Immature natural killer cell (primary cell): ENCODE measurements around the gene GDPD5. TPM values are rescaled to one million over a fixed set of nuclear protein-coding genes. Genes with fewer than 3 reads are reported as not detected.

Experiments
- DNase-seq, 3 donors: peaks; one replicate each; pipeline ENCODE4 v3.0.0; 2022; ENCODE audit warnings: mixed read lengths in 1 of 3
- H3K27ac Mint-ChIP-seq, 6 donors: one replicate each; pipeline ENCODE4 v1.8.0; 2020; ENCODE audit warnings: mixed read lengths in 6 of 6, mild to moderate bottlenecking in 5 of 6, inconsistent platforms in 4 of 6, moderate library complexity in 3 of 6
- H3K27me3 Mint-ChIP-seq, 3 donors: one replicate each; pipeline ENCODE4 v1.8.0; 2020 to 2021; ENCODE audit warnings: low read depth in 3 of 3, mild to moderate bottlenecking in 3 of 3, mixed read lengths in 3 of 3, moderate library complexity in 3 of 3, inconsistent platforms in 1 of 3
- H3K36me3 Mint-ChIP-seq, 3 donors: one replicate each; pipeline ENCODE4 v1.8.0; 2020; ENCODE audit warnings: mixed read lengths in 3 of 3, inconsistent platforms in 2 of 3, mild to moderate bottlenecking in 2 of 3
- H3K4me1 Mint-ChIP-seq, 2 donors: one replicate each; pipeline ENCODE4 v1.8.0; 2020; ENCODE audit warnings: inconsistent platforms in 2 of 2, mild to moderate bottlenecking in 2 of 2, mixed read lengths in 2 of 2, moderate library complexity in 1 of 2
- H3K4me3 Mint-ChIP-seq, 5 donors: one replicate each; pipeline ENCODE4 v1.8.0; 2020; ENCODE audit warnings: mild to moderate bottlenecking in 5 of 5, mixed read lengths in 5 of 5, inconsistent platforms in 3 of 5, moderate library complexity in 3 of 5
- H3K9me3 Mint-ChIP-seq, 6 donors: one replicate each; pipeline ENCODE4 v1.8.0; 2020; ENCODE audit warnings: mild to moderate bottlenecking in 6 of 6, mixed read lengths in 6 of 6, inconsistent platforms in 4 of 6, moderate library complexity in 3 of 6
- polyA plus RNA-seq, 3 donors: library from polyadenylated mRNA; unstranded; fragments of 300-500 nt; fragmentation: Illumina TruSeq; gene quantifications; one replicate each; pipeline ENCODE4 v1.2.3, GENCODE V29; 2021

Gene GDPD5
- polyA plus RNA-seq, 3 donors from 2014 or later: 1.8 to 9.2 (median 4.1) TPM

DNA sequence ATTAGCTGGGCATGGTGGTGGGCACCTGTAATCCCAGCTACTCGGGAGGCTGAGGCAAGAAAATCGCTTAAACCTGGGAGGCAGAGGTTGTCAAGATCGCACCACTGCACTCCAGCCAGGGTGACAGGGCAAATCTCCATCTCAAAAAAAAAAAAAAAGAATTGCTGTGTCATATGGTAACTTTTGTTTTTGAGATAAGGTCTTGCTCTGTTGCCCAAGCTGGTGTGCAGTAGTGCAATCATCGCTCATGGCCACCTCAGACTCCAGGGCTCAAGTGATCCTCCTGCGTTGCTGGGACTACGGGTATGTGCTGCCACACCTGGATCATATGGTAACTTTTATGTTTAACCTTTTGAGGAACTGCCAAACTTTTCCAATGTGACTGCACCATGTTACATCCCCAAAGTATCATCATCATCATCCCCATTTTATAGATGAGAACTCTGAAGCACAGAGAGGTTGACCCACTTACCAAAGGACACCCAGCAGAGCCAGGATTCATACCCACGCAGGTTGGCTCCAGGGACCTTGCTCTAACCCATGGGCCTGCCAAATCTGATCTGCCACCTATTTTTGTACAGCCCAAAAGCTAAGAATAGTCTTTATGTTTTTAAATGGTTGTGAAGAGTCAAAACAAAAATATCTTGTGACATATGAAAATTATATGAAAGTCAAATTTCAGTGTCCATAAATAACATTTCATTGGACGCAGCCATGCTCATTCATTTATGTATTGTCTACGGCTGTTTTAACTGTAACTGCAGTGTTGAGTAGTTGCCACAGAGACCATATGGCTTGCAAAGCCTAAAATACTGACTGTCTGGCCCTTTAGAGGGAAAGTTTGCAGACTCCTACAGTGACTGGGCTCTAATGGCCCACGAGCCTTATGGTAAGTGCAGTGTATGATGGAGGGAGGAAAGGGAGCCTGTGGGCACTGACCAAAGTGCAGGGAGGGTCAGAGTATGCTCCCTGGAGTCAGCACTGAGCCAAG, 45.3 kb downstream of the GDPD5 start:
- H3K4me3 Mint-ChIP-seq: no peak overlapping the region
- DNase-seq: no peak
- H3K27me3 Mint-ChIP-seq: peaks cover 0 to 4% (median 0%) of the 10 kb centered on the region in 3 donors
- no peak overlapping the region for H3K27ac Mint-ChIP-seq
- peaks cover 5 to 8% of the 10 kb centered on the region in 2 donors for H3K4me1 Mint-ChIP-seq
- no peaks in the 10 kb centered on the region for H3K9me3 Mint-ChIP-seq
- peaks cover 0 to 4% (median 0%) of the 10 kb centered on the region in 3 donors for H3K36me3 Mint-ChIP-seq

DNA sequence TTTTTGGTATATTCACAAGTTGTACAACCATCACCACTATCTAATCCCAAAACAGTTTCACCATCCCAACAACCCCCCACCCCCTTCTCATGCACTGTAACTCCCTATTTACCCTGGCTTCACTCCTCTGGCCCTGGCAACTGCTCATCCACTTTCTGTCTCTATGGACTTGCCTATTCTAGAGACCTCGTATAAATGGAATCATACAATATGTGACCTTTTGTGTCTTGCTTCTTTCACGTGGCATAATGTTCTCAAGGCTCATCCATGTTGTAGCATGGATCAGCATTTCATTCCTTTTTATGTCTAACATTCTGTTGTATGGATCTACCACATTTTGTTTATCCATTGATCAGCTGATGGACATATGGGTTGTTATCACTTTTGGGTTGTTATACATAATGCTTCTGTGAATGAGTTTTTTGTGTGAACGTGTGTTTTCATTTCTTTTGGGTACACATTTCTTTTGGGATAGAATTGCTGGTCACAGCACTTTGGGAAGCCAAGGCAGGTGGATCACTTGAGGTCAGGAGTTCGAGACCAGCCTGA, 46.1 kb downstream of the GDPD5 start:
- Mint-ChIP-seq H3K27ac (peak overlapping the region in 1 of 6 donors; percentile 6), H3K4me1 (peaks cover 13 to 16% of the 10 kb centered on the region in 2 donors)

DNA sequence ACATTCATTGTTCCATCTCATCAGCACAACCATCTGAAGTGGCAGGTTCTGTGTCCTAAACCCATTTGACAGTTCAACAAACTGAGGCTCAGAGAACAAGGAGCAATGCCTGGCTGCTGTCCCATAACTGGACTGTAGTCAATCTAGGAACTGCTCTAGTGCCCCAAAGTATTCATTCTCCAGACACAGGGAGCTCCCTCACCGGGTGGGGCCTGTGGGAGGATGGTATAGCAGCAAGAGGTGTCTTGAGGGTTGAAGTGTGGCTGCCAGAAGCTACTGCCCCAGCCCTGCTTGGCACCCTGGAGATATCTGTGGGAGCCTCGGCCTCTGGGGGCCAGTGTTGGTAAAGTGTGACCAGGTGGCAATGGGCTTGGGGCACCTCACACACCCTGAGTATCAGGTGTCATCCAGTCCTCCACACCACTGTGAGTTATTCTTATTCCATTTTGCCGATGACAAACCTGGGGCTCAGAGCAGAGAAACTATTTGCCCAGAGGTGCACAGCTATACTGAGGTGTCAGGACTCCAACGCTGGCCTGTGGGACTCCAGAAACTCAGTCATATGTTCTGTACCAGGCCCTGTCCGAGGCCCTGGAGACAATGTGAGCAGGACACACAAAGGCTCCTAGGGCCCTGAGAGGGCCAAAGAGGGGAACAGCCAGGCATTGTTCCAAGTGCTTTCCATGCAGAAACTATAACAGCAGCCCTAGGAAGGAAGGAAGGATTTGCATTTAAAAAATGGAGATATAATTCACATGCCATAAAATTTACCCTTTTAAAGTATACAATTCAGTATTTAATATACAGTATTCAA, 46.8 kb downstream of the GDPD5 start:
- no peak for DNase-seq
- Mint-ChIP-seq H3K36me3 (peaks cover 0 to 8% (median 0%) of the 10 kb centered on the region in 3 donors), H3K27me3 (peaks cover 0 to 4% (median 1%) of the 10 kb centered on the region in 3 donors), H3K4me1 (peaks cover 13 to 16% of the 10 kb centered on the region in 2 donors), H3K27ac (no peak overlapping the region), H3K4me3 (no peak overlapping the region), H3K9me3 (no peaks in the 10 kb centered on the region)

More for the DNA sequence above, 46.1 kb downstream of the GDPD5 start:
- H3K27me3 Mint-ChIP-seq: peaks cover 0 to 4% (median 0%) of the 10 kb centered on the region in 3 donors
- DNase-seq: no peak
- peaks cover 0 to 6% (median 0%) of the 10 kb centered on the region in 3 donors for H3K36me3 Mint-ChIP-seq
- no peak overlapping the region for H3K4me3 Mint-ChIP-seq
- no peaks in the 10 kb centered on the region for H3K9me3 Mint-ChIP-seq

- Mint-ChIP-seq H3K27me3 (peaks cover 0 to 2% (median 1%) of the 10 kb centered on the region in 3 donors), H3K4me1 (peaks cover 13 to 16% of the 10 kb centered on the region in 2 donors), H3K36me3 (peaks cover 0 to 8% (median 0%) of the 10 kb centered on the region in 3 donors), H3K9me3 (no peaks in the 10 kb centered on the region), H3K4me3 (no peak overlapping the region), H3K27ac (peak overlapping the region in 1 of 6 donors; percentile 57)
- no peak for DNase-seq
Observed at GRCh38 chr11:75477614-75477935, 48.2 kb downstream of the GDPD5 start.

- Mint-ChIP-seq H3K4me1 (peaks cover 13 to 16% of the 10 kb centered on the region in 2 donors), H3K27me3 (peaks cover 0 to 2% (median 1%) of the 10 kb centered on the region in 3 donors), H3K9me3 (no peaks in the 10 kb centered on the region), H3K4me3 (no peak overlapping the region), H3K27ac (peak overlapping the region in 5 of 6 donors; percentile 57 to 86 (median 74)), H3K36me3 (peaks cover 0 to 8% (median 0%) of the 10 kb centered on the region in 3 donors)
- no peak for DNase-seq
Observed at GRCh38 chr11:75476739-75477613, 48.8 kb downstream of the GDPD5 start.

DNA sequence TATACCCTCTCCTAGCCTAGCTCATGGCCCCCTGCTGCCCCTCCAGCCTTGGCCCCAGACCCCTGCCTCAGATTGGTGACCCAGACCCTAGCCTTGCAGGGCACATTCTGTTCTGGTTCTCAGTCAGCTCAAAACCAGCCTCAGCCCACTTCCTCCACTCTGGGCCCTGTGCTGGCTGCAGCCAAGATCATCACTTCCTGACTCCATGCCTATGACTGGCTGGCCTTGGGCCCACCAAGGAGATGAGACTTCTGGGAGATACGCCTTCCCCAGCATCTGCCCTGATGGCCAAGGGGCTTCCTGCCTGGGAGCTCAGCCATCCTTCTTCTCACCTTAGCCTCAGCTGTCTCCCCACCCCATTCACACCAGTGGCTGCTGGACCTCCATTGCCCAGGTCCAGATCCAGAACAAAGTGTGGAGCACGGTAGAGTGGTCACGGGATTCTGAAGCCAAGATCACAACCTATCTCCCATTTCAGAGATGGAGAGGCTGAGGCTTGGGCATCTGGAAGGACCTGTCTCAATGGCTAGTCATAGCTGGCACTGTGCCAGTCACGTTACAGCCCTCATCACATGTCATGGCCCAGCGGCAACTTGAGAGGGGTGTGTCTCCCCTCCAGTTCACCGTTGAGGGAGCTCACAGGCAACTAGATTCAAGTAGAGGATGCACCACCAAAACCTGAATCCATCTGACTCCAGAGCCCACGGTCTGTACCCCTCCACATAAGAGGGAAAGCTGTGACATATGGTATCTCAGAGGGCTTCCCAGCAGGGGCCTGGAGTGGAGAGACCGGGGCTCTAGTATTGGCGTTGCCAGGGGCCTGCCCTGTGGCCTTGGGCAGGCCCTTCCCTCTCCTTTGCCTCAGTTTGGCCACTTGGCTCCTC, 49.7 kb downstream of the GDPD5 start:
- Mint-ChIP-seq H3K9me3 (no peaks in the 10 kb centered on the region), H3K4me3 (peak overlapping the region in 4 of 5 donors; percentile 65 to 78 (median 73)), H3K4me1 (peaks cover 13 to 16% of the 10 kb centered on the region in 2 donors), H3K27me3 (peaks cover 0 to 2% (median 1%) of the 10 kb centered on the region in 3 donors), H3K36me3 (peaks cover 0 to 8% (median 0%) of the 10 kb centered on the region in 3 donors), H3K27ac (peak overlapping the region; percentile 59 to 86 (median 73))
- DNase-seq: peak in 1 of 3 donors; percentile 44

GRCh38 chr11:75474878-75475766, 50.6 kb downstream of the GDPD5 start:
- Mint-ChIP-seq H3K4me1 (peaks cover 13 to 16% of the 10 kb centered on the region in 2 donors), H3K9me3 (no peaks in the 10 kb centered on the region), H3K4me3 (peak overlapping the region; percentile 13 to 78 (median 69)), H3K36me3 (peaks cover 0 to 8% (median 0%) of the 10 kb centered on the region in 3 donors), H3K27ac (peak overlapping the region; percentile 59 to 86 (median 73)), H3K27me3 (peaks cover 0 to 4% (median 2%) of the 10 kb centered on the region in 3 donors)
- peak; percentile 26 to 55 (median 48) for DNase-seq

GRCh38 chr11:75474240-75474639, 51.5 kb downstream of the GDPD5 start:
- no peak overlapping the region for H3K4me3 Mint-ChIP-seq
- no peaks in the 10 kb centered on the region for H3K9me3 Mint-ChIP-seq
- H3K4me1 Mint-ChIP-seq: peaks cover 13 to 16% of the 10 kb centered on the region in 2 donors
- peaks cover 0 to 4% (median 0%) of the 10 kb centered on the region in 3 donors for H3K27me3 Mint-ChIP-seq
- DNase-seq: no peak
- H3K36me3 Mint-ChIP-seq: peaks cover 0 to 13% (median 0%) of the 10 kb centered on the region in 3 donors
- no peak overlapping the region for H3K27ac Mint-ChIP-seq

- Mint-ChIP-seq H3K9me3 (no peaks in the 10 kb centered on the region), H3K4me1 (peaks cover 13 to 16% of the 10 kb centered on the region in 2 donors), H3K36me3 (peaks cover 0 to 13% (median 0%) of the 10 kb centered on the region in 3 donors), H3K27ac (no peak overlapping the region), H3K4me3 (no peak overlapping the region), H3K27me3 (peaks cover 0 to 4% (median 0%) of the 10 kb centered on the region in 3 donors)
- no peak for DNase-seq
Observed at GRCh38 chr11:75473684-75474083, 52.1 kb downstream of the GDPD5 start.

GRCh38 chr11:75472081-75472732, 53.5 kb downstream of the GDPD5 start:
- H3K27ac Mint-ChIP-seq: no peak overlapping the region

More at GRCh38 chr11:75472081-75472732, 53.5 kb downstream of the GDPD5 start:
- peaks cover 13 to 16% of the 10 kb centered on the region in 2 donors for H3K4me1 Mint-ChIP-seq
- H3K9me3 Mint-ChIP-seq: no peaks in the 10 kb centered on the region
- no peak overlapping the region for H3K4me3 Mint-ChIP-seq
- peaks cover 0 to 4% (median 0%) of the 10 kb centered on the region in 3 donors for H3K27me3 Mint-ChIP-seq
- DNase-seq: no peak
- peaks cover 0 to 10% (median 0%) of the 10 kb centered on the region in 3 donors for H3K36me3 Mint-ChIP-seq
